HEK293 (cell line): ENCODE data around the gene HS1BP3.

Experiments
- FEZF1 ChIP-seq: fragments of 450-650 bp; formaldehyde crosslinking; IDR thresholded peaks from 2 replicates; pipeline ENCODE4 v1.5.1; 2016; ENCODE audit warnings: missing biosample characterization, missing genetic modification characterization
- KLF1 ChIP-seq: fragments of 450-650 bp; formaldehyde crosslinking; IDR thresholded peaks from 2 replicates; pipeline ENCODE4 v1.5.1; 2016; ENCODE audit warnings: missing biosample characterization, missing genetic modification characterization
- KLF16 ChIP-seq: fragments of 450-650 bp; formaldehyde crosslinking; IDR thresholded peaks from 2 replicates; pipeline ENCODE4 v1.5.1; 2017; ENCODE audit warnings: missing biosample characterization, missing genetic modification characterization
- SP2 ChIP-seq: fragments of 450-650 bp; formaldehyde crosslinking; IDR thresholded peaks from 2 replicates; pipeline ENCODE4 v1.5.1; 2016; ENCODE audit warnings: missing biosample characterization, missing genetic modification characterization
- ZBTB1 ChIP-seq: fragments of 450-650 bp; formaldehyde crosslinking; IDR thresholded peaks from 2 replicates; pipeline ENCODE4 v1.5.1; 2016; ENCODE audit warnings: missing biosample characterization, missing genetic modification characterization
- ZBTB20 ChIP-seq: fragments of 450-650 bp; formaldehyde crosslinking; IDR thresholded peaks from 2 replicates; pipeline ENCODE4 v1.5.1; 2016; ENCODE audit warnings: missing biosample characterization, missing genetic modification characterization
- ZBTB8A ChIP-seq: fragments of 450-650 bp; formaldehyde crosslinking; IDR thresholded peaks from 2 replicates; pipeline ENCODE4 v1.5.1; 2016; ENCODE audit warnings: missing biosample characterization, missing genetic modification characterization
- ZNF626 ChIP-seq: fragments of 450-650 bp; sonication (Bioruptor Pico); formaldehyde crosslinking; IDR thresholded peaks from 2 replicates; pipeline ENCODE4 v1.5.1; 2018; ENCODE audit warnings: missing biosample characterization, missing genetic modification characterization, inconsistent platforms
- ZNF645 ChIP-seq: fragments of 450-650 bp; formaldehyde crosslinking; IDR thresholded peaks from 2 replicates; pipeline ENCODE4; 2016; ENCODE audit warnings: missing biosample characterization, missing genetic modification characterization
- ZNF791 ChIP-seq: fragments of 450-650 bp; formaldehyde crosslinking; IDR thresholded peaks from 2 replicates; pipeline ENCODE4 v1.5.1; 2016; ENCODE audit warnings: missing biosample characterization, missing genetic modification characterization
- ZSCAN5A ChIP-seq: fragments of 450-650 bp; formaldehyde crosslinking; IDR thresholded peaks from 2 replicates; pipeline ENCODE4 v1.5.1; 2016; ENCODE audit warnings: missing biosample characterization, missing genetic modification characterization
- TF ChIP-seq, protein P1 (sequence below): fragments of 450-650 bp; formaldehyde crosslinking; IDR thresholded peaks from 2 replicates; pipeline ENCODE4 v1.5.1; 2016; ENCODE audit warnings: missing biosample characterization, missing genetic modification characterization
- TF ChIP-seq, protein P2 (sequence below): fragments of 450-650 bp; formaldehyde crosslinking; IDR thresholded peaks from 2 replicates; pipeline ENCODE4 v1.5.1; 2016; ENCODE audit warnings: missing biosample characterization, missing genetic modification characterization

DNA sequence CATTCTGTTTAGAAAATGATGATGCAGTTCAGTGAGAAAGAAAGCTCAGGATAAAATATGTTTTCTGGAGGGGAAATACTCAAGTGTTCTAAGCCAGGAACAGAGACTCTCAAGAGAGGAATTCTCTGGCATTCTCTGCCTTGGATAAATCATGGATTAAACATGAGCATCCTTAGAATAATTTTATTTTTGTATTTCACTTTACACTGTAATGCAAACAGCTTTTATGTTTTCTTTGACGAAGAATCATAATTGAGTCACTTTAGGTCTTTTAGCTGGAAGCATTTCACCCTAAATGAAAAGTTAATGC lies 27.1 kb upstream of the HS1BP3 start:
- TF ChIP-seq, protein P1, sequence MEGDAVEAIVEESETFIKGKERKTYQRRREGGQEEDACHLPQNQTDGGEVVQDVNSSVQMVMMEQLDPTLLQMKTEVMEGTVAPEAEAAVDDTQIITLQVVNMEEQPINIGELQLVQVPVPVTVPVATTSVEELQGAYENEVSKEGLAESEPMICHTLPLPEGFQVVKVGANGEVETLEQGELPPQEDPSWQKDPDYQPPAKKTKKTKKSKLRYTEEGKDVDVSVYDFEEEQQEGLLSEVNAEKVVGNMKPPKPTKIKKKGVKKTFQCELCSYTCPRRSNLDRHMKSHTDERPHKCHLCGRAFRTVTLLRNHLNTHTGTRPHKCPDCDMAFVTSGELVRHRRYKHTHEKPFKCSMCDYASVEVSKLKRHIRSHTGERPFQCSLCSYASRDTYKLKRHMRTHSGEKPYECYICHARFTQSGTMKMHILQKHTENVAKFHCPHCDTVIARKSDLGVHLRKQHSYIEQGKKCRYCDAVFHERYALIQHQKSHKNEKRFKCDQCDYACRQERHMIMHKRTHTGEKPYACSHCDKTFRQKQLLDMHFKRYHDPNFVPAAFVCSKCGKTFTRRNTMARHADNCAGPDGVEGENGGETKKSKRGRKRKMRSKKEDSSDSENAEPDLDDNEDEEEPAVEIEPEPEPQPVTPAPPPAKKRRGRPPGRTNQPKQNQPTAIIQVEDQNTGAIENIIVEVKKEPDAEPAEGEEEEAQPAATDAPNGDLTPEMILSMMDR (tag by site-specific recombination) = no peak
- TF ChIP-seq KLF1 (tag by site-specific recombination) (no peak), KLF16 (tag by site-specific recombination) (no peak), ZNF645 (tag by site-specific recombination) (no peak), SP2 (no peak), ZNF791 (tag by site-specific recombination) (no peak), ZBTB1 (tag by site-specific recombination) (no peak), FEZF1 (no peak), ZBTB20 (tag by site-specific recombination) (no peak), ZSCAN5A (tag by site-specific recombination) (no peak), ZNF626 (tag by site-specific recombination) (no peak), ZBTB8A (tag by site-specific recombination) (no peak)
- TF ChIP-seq, protein P2, sequence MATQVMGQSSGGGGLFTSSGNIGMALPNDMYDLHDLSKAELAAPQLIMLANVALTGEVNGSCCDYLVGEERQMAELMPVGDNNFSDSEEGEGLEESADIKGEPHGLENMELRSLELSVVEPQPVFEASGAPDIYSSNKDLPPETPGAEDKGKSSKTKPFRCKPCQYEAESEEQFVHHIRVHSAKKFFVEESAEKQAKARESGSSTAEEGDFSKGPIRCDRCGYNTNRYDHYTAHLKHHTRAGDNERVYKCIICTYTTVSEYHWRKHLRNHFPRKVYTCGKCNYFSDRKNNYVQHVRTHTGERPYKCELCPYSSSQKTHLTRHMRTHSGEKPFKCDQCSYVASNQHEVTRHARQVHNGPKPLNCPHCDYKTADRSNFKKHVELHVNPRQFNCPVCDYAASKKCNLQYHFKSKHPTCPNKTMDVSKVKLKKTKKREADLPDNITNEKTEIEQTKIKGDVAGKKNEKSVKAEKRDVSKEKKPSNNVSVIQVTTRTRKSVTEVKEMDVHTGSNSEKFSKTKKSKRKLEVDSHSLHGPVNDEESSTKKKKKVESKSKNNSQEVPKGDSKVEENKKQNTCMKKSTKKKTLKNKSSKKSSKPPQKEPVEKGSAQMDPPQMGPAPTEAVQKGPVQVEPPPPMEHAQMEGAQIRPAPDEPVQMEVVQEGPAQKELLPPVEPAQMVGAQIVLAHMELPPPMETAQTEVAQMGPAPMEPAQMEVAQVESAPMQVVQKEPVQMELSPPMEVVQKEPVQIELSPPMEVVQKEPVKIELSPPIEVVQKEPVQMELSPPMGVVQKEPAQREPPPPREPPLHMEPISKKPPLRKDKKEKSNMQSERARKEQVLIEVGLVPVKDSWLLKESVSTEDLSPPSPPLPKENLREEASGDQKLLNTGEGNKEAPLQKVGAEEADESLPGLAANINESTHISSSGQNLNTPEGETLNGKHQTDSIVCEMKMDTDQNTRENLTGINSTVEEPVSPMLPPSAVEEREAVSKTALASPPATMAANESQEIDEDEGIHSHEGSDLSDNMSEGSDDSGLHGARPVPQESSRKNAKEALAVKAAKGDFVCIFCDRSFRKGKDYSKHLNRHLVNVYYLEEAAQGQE (tag by site-specific recombination) = no peak
